HepG2 (cell line): ENCODE measurements around the gene CNOT2. TPM values are rescaled to one million over a fixed set of nuclear protein-coding genes. Genes with fewer than 3 reads are reported as not detected.

Experiments
- AHDC1 ChIP-seq: sonication (generic); formaldehyde crosslinking; IDR thresholded peaks from 2 replicates; pipeline ENCODE4 v1.5.1; 2020; ENCODE audit warnings: mild to moderate bottlenecking, missing genetic modification reagents, borderline replicate concordance
- ATF7 ChIP-seq, 2 experiments: fragments of 450-650 bp in 1 of 2; sonication (generic) in 1 of 2; formaldehyde crosslinking in 1 of 2; IDR thresholded peaks; 2 replicates each; pipeline versions ENCODE4 v1.4.0 to v1.6.1; 2016 to 2020; ENCODE audit warnings: antibody characterized with exemption in 1 of 2, mild to moderate bottlenecking in 1 of 2, missing genetic modification reagents in 1 of 2
- ATF7-NPFF ChIP-seq: sonication (generic); formaldehyde crosslinking; IDR thresholded peaks from 2 replicates; pipeline ENCODE4 v1.8.1; 2023; ENCODE audit warnings: mild to moderate bottlenecking, low read depth, missing genetic modification reagents, moderate library complexity
- CEBPG ChIP-seq: IDR thresholded peaks from 2 replicates; pipeline ENCODE4 v1.6.1; 2016
- CENPX ChIP-seq: sonication (generic); formaldehyde crosslinking; IDR thresholded peaks from 2 replicates; pipeline ENCODE4 v1.9.0; 2021; ENCODE audit warnings: mild to moderate bottlenecking, missing genetic modification reagents, moderate library complexity
- ETV5 ChIP-seq: IDR thresholded peaks from 2 replicates; pipeline ENCODE4 v1.6.1; 2018; ENCODE audit warnings: missing biosample characterization, missing genetic modification reagents, inconsistent platforms, borderline replicate concordance
- FOXA3 ChIP-seq: IDR thresholded peaks from 2 replicates; pipeline ENCODE4 v1.6.1; 2016; ENCODE audit warnings: missing genetic modification reagents, missing compliant biosample characterization
- FOXM1 ChIP-seq: sonication (generic); formaldehyde crosslinking; IDR thresholded peaks from 2 replicates; pipeline ENCODE4 v1.5.0; 2020; ENCODE audit warnings: missing genetic modification reagents
- KLF9 ChIP-seq: IDR thresholded peaks from 2 replicates; pipeline ENCODE4 v1.6.1; 2016; ENCODE audit warnings: low read depth
- MBD4 ChIP-seq: IDR thresholded peaks from 2 replicates; pipeline ENCODE4 v1.6.1; 2012; ENCODE audit warnings: low read length, inconsistent platforms, borderline replicate concordance
- STAT6 ChIP-seq: sonication (generic); formaldehyde crosslinking; IDR thresholded peaks from 2 replicates; pipeline ENCODE4 v1.4.0; 2020; ENCODE audit warnings: missing genetic modification reagents, mild to moderate bottlenecking, borderline replicate concordance
- TIGD3 ChIP-seq: sonication (generic); formaldehyde crosslinking; IDR thresholded peaks from 2 replicates; pipeline ENCODE4 v1.5.1; 2020; ENCODE audit warnings: mild to moderate bottlenecking, missing genetic modification reagents, borderline replicate concordance
- YY1 ChIP-seq: IDR thresholded peaks from 2 replicates; pipeline ENCODE4 v1.6.1; 2011; ENCODE audit warnings: low read length, low read depth, moderate library complexity, mild to moderate bottlenecking; ENCODE audit not compliant: insufficient read depth, insufficient replicate concordance
- ZNF260 ChIP-seq: sonication (generic); formaldehyde crosslinking; IDR thresholded peaks from 2 replicates; pipeline ENCODE4 v1.4.0; 2020; ENCODE audit warnings: missing genetic modification reagents, low read depth, mild to moderate bottlenecking, borderline replicate concordance
- ZNF383 ChIP-seq: sonication (generic); formaldehyde crosslinking; IDR thresholded peaks from 2 replicates; pipeline ENCODE4 v1.4.0; 2020; ENCODE audit warnings: missing genetic modification reagents, mild to moderate bottlenecking, borderline replicate concordance
- ZNF549 ChIP-seq: sonication (generic); formaldehyde crosslinking; IDR thresholded peaks from 2 replicates; pipeline ENCODE4 v1.5.0; 2020; ENCODE audit warnings: missing genetic modification reagents
- ZNF788 ChIP-seq: sonication (generic); formaldehyde crosslinking; IDR thresholded peaks from 2 replicates; pipeline ENCODE4 v1.5.0; 2020; ENCODE audit warnings: mild to moderate bottlenecking, missing genetic modification reagents, borderline replicate concordance
- polyA plus RNA-seq, 8 experiments: library from polyadenylated mRNA; depleted of rRNA in 3 of 8; stranded (reverse) in 7 of 8; unstranded in 1 of 8; fragments of >200 nt; fragmentation: Illumina TruSeq in 4 of 8; extraction: Trizol in 4 of 8; gene quantifications; 2 replicates each; pipeline versions ENCODE4 v1.2.1 to v1.2.3, GENCODE V29; 2011 to 2016; ENCODE audit warnings: low read depth in 4 of 8, missing spikeins in 1 of 8, mixed read lengths in 1 of 8; ENCODE audit not compliant: insufficient read depth in 1 of 8
- total RNA-seq, 5 experiments: library from RNA; depleted of rRNA; stranded (reverse); fragments of >200 nt; fragmentation: Illumina TruSeq; extraction: Trizol; gene quantifications; 2 replicates each; pipeline ENCODE4 v1.2.3, GENCODE V29; 2016; ENCODE audit warnings: low read depth in 1 of 5

Gene CNOT2
- total and polyA plus RNA-seq, 2 of the 13 experiments (the other 11 are each of a cell fraction or from before 2014, with no cell fraction given), result 54.5 to 76.6 TPM

DNA sequence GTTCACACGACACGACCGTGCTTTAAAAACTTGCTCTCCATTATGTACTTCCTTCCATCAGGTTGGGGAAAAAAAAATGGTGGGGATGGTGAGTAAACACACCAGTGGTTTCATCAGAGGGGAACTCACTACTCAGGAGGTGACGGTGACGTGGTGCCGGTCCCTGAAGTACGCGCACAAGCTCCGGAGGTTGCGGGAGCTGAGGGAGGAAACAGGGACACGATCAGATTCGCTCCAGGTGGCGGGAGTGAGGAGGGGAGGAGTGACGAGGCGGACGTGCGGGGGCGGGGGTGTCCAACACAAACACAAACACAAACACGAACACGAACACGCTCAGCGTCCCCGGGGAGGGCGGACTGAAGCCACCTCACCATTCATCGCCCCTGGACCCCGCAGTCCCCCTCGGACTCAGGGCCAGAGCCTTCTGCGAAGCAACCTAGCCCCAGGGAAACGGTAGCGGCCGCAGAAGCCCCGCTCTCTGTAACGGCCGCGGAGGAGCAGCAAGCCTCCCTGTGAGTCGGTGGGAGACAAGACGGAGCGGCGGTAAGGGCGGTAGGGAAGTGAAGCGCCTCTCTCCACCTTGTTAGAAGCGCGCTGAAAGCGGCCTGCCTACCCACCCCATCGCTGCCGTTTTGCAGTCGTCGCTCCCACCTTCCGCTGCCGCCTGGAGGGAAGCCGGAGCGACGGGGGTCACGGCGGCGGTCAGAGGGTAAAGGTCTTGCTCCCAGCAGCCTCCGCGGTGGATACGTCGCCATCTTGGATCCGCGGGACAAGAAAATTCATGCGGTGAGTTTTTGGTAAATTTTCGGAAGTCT lies at the start of gene CNOT2 (continued):
- TF ChIP-seq AHDC1 (no peak; the same call in 1 of the 2 replicates), ZNF549 (no peak), KLF9 (CRISPR knock-in tag) (no peak), ZNF260 (0 out of 2 replicates have a peak, but pooled peaks have one; percentile 71), FOXA3 (CRISPR knock-in tag) (peak; percentile 75), TIGD3 (CRISPR knock-in tag) (no peak), STAT6 (CRISPR knock-in tag) (peak; percentile 91), FOXM1 (CRISPR knock-in tag) (no peak), CEBPG (CRISPR knock-in tag) (peak; percentile 68), MBD4 (no peak), ETV5 (CRISPR knock-in tag) (peak; percentile 61), ATF7 (IDR thresholded peaks at IDR 0.05) (no peak), ATF7 (CRISPR knock-in tag; IDR thresholded peaks at IDR 0.05) (0 out of 2 replicates have a peak, but pooled peaks have one; percentile 17), YY1 (peak; percentile 97), ZNF383 (0 out of 2 replicates have a peak, but pooled peaks have one; percentile 42), CENPX (CRISPR knock-in tag) (no peak), ATF7-NPFF (no peak), ZNF788 (CRISPR knock-in tag) (peak; percentile 77; the same call in 1 of the 2 replicates)
